Measurements from ENCODE around the gene KMT2E. TPM values are rescaled to one million over a fixed set of nuclear protein-coding genes. Genes with fewer than 3 reads are reported as not detected.

Gene KMT2E
- total RNA-seq, 1 donor from 2014 or later: 72.4 TPM

DNA sequence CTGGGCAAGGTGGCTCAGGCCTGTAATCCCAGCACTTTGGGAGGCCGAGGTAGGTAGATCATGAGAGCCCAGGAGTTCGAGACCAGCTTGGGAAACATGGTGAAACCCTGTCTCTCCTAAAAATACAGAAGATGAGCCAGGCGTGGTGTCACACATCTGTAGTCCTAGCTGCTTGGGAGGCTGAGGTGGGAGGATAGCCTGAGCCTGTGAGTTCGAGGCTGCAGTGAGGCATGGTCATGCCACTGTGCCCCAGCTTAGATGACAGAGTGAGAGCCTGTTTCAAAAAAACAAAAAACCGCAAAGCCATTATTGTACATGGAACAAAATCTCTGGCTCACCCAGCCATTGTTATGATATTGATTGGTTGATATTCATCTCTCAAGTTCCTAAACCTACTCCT, 53.7 kb downstream of the KMT2E start:
- DNase-seq (ENCODE audit: low spot score): no peak

DNA sequence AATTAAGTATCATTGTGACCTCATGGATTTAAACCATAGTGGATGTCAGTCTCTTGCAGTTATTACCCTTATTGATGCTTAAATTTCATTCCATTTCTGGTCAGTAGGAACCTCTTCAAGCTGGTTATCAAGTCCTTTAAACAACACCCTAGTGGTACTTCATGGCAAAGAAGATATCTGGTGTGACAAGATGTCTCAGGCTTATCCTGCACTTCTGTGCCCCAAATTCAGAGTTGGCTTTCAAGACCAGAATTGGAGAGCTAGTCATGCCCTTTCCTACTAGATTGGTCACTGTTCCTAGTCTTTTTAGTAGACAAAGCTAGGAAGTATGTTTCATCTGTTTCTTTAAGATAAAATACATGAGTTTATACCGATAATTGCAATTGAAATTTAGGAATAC, 54.9 kb downstream of the KMT2E start:
- no peak for DNase-seq (ENCODE audit: low spot score)

DNA sequence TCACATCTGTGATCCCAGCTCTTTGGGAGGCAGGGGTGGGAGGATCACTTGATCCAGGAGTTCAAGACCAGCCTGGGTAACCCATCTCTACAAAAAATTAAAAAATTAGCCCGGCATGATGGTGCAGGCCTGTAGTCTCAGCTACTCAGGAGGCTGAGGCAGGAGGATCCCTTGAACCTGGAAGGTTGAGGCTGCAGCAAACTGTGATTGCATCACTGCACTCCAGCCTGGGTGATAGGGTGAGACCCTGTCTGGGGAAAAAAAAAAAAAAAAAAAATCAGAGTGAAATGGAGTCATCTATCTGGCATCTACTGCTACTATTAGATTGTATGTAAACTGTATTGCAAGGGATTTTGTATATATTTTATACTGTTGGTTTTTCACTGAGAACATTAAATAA, 59.1 kb downstream of the KMT2E start:
- no peak for DNase-seq (ENCODE audit: low spot score)

DNA sequence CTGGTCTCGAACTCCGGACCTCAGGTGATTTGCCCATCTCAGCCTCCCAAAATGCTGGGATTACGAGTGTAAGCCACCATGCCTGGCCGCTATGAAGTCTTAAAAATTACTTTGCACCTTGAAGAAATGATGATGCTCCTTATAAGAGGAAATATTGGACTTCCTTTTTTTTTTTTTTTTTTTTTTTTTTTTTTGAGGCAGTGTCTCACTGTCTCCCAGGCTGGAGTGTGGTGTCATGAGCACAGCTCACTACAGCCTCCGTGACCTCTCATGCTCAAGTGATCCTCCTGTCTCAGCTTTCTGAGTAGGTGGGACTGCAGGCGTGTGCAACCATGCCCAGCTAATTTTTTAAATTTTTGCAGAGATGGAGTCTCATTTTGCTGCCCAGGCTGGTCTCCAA, 65.3 kb downstream of the KMT2E start:
- DNase-seq (ENCODE audit: low spot score): no peak

DNA sequence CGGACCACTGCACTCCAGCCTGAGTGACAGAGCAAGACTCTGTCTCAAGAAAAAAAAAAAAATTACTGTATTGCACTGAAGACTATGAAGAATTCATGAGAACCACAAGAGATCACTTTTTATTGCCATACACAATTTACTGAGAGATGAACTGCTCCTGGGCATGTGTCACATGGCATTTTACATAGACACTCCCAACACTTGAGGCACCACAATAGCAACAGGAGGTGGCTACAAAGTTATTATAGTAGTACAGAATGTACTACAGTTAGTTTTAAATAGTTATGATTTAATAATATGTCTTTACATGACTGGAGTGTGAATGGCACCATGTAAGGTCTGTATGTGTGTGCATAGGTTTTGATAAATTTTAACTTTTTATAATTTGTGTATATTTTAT, 70.6 kb downstream of the KMT2E start:
- DNase-seq (ENCODE audit: low spot score): no peak

DNA sequence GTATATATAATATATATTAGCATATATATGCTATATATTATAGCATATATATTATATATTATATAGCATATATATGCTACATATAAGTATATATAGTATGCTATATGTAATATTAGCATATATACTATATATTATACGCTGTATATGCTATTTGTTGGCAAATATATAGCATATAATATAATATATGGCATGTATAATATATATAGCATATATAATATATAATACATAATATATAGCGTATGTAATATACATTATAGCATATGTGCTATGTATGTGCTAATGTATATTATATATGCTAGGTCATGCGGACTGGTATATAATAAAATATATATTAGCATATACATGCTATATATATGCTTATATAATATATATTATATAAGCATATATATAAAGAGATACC, 72.8 kb downstream of the KMT2E start:
- DNase-seq (ENCODE audit: low spot score): no peak

DNA sequence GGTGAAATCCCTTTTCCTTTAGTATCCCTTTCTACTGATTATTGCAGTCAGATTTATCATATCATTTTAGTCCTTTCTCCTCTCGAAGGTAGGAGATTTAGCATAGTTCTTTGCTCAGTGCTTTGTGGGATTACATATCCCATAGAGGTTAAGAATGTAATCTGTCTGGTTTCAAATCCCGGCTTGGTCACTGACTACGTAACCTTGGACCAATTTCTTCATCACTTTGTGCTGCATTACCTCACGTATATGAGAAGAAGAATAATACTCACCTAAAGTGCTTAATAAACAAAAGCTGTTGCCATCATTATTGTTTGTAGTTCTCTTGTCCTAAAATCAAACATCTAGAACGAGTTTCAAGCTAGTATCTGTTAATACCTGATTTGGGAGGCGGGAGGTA, 74.0 kb downstream of the KMT2E start:
- DNase-seq (ENCODE audit: low spot score): no peak

DNA sequence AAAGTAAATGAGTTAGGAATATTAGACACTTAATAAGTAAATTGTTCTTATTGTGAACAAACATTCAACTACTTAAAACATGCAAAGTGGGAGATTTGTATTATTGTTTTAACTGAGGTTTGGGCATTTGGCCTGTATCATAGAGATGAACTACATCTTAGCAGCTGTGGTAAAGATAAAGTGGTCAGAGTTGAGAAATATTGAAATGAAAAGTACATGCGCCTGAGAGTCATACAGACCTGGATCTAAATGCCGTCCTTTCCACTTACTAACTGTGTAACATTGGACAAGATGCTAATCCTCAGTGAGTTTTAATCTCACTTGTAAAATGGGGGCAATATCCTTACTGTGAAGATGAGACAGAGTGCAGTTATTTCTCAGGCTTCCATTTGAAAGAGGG, 74.5 kb downstream of the KMT2E start:
- DNase-seq (ENCODE audit: low spot score): no peak

DNA sequence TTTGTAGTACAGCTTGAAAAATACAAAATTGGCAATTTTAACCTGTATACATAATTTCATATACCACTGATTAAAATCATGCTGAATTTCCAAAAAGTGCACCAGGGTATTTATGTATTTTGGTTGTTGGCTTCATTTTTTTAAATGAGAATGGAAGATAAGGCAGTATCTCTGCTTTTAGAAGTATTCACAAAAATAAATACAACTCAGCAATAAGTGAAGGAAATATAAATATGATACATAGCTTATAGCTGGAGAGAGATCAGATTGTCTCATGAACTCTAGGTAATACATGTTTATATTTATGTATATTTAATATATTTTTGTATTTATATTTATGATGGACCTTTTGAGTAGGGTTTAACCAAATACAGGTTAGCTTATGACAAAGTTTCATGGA, 81.0 kb downstream of the KMT2E start:
- DNase-seq (ENCODE audit: low spot score): no peak

DNA sequence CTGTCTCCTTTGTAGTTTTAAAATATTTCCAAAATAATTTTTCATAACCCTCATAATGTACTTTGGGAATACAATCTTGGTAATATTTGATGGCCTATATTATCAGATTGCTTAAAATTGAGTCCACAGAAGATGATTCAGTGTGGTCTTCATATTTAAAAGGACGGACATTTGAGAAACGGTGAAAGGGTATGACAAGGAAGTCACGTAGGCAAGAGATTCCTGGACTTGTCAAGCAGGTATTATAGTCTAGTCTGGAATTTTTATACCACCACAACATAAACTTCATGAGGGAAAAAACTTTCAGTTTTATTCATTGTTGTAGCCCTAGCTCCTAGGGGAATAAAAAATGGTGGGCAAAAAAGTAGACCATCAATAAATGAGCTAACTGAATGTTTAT, 82.3 kb downstream of the KMT2E start:
- DNase-seq (ENCODE audit: low spot score): no peak

DNA sequence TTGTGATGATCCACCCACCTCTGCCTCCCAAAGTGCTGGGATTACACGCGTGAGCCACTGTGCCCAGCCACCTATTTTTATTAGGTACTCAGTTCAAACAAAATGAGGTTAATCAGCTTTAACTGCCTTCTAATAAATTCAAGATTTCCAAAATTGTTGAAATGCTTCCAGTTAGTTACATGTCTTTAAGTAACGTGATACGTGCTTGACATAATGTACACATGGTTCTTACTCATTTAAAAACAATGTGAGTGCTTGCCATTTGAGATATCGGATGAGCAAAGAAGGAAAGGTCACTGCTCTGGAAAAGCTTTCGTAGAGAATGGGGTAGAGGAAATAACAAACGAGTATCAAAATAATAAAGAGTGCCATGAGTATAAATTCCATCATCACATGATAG, 83.6 kb downstream of the KMT2E start:
- DNase-seq (ENCODE audit: low spot score): no peak

DNA sequence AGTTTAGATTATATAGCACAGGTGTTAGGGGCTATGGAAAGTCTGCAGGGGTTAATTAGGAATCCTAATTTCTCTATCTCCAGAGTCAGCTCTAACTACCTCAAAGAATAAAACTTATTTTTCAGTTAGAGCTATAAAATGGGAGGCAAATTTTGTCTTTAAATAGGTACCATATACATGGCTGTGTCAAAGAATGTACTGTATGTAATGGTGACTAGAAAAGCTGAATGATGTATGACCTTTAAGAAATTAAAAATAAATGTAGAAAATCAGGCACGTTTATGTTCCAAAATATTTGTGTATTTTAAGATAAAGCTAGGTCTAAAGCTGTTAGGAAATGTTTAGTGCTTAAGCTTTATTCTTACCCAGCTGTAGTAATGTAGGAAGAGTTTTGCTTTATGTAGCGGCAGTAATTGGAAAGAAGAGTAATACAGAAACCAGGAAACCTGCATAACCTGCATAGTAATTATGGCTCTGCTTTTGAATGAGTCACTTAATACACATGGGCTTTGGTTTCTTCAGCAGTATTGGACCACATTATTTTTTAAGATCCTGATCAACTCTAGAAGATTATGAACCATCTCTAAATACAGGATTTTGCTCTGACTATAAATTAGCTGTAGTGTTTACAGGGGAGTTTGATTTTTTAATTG, 85.0 kb downstream of the KMT2E start:
- DNase-seq (ENCODE audit: low spot score): no peak

DNA sequence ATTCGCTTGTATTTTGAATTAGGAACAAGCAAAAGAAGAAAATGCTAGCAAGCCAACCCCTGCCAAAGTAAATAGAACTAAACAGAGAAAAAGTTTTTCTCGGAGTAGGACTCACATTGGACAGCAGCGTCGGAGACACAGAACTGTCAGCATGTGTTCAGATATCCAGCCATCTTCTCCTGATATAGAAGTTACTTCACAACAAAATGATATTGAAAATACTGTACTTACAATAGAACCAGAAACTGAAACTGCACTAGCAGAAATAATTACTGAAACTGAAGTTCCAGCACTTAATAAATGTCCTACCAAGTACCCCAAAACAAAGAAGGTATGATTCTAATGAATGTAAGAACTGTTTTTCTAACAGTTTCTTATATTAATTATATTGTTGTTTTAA, 87.9 kb downstream of the KMT2E start:
- DNase-seq (ENCODE audit: low spot score): no peak

DNA sequence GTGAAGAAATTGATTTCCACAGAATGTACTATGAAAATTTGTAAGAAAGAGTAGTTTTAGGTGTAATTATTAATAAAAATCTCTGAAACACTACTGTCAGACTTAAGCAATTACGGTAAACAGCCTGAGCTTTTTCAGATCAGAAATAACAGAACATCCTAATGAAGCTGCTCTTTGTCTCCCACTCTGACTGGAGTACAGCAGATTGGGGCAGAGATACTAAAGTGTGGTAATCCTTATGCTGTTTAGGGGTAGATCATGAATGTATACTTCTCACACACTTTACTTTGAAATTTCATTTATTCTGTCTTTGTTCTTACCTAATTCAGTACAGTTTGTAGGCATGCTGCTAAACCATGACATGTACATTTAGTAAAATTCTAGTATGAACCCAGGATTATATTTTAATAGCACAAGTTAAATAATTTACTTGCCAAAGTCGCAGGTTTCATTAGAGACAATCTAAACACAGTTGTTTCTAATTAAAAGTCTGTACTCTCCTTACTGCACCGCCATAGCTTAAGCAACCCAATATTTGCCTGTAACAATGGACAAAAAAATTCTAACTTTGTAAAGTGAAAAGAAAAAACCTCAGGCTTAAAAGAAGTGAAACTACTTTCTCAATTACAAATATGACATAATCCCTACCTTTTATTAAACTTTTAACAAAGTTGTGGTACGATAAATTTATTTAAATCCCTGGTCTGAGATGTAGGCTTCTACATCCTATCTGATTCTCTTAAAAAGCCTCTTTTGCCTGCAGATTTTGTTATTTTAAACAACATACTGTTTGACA, 88.8 kb downstream of the KMT2E start:
- no peak for DNase-seq (ENCODE audit: low spot score)

DNA sequence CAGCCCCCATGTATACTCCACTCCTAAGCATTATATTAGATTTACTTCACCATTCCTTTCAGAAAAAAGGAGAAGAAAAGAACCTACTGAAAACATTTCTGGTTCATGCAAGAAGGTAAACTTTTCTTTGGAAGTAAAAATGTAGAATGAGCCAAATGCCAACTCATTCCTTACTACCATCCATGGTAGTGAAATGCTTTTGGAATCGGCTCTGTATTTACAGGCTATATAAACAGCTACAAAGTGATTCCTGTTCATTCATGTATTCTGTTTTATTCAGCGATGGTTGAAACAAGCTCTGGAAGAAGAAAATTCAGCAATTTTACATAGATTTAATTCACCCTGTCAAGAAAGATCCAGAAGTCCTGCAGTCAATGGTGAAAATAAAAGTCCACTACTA, 91.6 kb downstream of the KMT2E start:
- no peak for DNase-seq (ENCODE audit: low spot score)

DNA sequence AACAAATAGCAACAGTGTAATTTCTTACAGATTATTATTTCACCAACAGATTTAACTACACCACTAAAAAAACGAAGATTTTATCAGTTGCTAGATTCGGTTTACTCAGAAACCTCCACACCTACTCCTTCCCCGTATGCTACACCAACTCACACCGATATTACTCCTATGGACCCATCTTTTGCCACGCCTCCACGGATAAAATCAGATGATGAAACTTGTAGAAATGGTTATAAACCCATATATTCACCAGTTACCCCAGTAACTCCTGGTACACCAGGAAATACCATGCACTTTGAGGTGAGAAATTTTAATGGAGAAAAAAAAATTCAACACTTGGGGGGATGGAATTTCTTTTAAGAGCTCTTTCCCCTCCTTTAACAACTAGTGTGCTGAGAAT, 92.5 kb downstream of the KMT2E start:
- DNase-seq (ENCODE audit: low spot score): no peak

DNA sequence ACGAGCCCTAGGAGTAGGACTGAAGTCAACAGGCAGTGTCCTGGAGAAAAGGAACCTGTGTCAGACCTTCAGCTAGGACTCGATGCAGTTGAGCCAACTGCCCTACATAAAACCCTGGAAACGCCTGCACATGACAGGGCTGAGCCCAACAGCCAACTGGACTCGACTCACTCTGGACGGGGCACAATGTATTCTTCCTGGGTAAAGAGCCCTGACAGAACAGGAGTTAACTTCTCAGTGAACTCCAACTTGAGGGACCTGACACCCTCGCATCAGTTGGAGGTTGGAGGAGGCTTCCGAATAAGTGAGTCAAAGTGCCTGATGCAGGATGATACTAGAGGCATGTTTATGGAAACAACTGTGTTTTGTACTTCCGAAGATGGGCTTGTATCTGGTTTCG, 93.5 kb downstream of the KMT2E start:
- no peak for DNase-seq (ENCODE audit: low spot score)

DNA sequence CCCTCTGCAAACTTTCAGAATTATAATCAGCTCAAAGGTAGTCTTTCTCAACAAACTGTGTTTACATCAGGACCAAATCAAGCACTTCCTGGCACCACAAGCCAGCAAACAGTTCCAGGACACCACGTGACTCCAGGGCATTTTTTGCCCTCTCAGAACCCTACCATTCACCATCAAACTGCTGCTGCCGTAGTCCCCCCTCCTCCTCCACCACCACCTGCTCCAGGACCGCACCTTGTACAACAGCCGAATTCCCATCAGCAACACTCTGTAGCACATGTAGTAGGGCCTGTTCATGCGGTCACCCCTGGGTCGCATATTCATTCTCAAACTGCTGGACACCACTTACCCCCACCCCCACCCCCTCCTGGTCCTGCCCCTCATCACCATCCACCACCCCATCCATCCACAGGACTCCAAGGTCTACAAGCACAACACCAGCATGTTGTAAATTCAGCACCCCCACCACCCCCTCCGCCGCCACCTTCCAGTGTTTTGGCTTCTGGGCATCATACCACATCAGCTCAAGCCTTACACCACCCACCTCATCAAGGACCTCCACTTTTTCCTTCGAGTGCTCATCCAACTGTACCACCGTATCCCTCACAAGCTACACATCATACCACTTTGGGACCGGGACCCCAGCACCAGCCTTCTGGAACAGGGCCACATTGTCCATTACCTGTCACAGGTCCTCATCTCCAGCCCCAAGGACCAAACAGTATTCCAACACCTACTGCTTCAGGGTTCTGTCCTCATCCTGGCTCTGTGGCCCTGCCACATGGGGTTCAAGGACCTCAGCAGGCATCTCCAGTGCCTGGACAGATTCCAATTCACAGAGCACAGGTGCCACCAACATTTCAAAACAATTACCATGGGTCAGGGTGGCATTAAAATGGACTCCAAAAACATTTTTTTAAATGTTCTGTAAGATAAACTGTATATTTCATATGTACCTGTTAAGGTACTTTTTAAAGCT, 98.7 kb downstream of the KMT2E start:
- DNase-seq (ENCODE audit: low spot score): no peak

DNA sequence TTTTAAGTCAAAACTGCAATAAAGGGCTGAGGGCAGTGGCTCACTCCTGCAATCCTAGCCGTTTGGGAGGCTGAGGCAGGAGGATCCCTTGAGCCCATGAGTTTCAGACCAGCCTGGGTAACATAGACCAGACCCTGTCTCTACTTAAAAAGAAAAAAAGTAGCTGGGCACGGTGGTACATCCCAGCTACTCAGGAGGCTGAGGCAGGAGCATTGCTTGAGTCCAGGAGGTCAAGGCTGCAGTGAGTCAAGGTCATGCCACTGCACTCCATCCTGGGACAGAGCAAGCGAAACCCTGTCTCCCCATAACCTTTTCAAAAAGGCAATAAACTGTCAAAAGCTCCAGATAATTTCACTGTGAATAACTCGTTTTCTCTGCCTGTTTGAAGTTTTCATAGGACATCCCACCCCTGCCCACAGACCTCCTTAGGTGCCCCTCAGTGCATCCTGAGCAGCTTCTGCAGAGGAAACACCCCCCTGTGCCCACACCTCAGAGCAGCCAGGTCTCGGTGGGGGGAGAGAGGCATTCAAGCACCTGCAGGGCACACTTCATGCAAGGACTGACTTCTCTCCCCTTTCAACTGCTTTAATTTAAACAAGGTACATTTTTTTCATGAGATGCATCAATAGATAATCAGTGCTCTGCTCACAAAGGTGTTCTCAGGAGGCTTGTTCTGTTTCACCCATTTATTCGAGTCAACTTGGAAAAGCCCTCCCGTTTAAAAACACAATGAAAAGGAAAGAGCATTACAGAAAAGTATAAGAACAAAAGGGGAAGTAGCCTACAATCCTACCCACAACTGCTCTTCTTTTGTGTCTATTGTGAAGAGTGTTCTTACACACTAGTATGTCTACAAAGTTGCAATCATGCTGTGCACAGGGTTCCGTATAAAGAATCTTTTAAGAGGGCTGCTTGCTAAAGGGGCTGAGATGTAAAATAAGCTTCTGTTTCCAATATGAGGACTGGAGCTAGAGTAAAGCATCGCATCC, 104.9 kb downstream of the KMT2E start:
- no peak for DNase-seq (ENCODE audit: low spot score)

DNA sequence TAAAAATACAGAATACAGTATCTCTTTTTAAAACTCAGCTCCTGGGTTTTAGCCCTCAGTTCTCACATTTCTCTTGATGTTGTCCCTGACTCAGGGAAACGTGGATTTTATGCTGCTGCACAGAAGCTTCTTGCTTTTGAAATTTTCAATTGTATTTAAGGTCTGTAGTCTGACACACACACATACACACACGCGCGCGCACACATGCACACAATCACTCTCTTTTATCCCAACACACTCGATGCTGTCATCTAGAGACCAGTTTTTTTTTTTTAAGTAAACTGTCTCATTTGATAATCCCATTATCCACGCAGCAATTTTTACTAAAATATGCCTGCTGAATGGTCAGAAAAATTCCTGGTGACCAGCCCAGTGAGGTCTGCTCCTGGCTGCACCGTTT, 108.6 kb downstream of the KMT2E start:
- DNase-seq (ENCODE audit: low spot score): no peak

DNA sequence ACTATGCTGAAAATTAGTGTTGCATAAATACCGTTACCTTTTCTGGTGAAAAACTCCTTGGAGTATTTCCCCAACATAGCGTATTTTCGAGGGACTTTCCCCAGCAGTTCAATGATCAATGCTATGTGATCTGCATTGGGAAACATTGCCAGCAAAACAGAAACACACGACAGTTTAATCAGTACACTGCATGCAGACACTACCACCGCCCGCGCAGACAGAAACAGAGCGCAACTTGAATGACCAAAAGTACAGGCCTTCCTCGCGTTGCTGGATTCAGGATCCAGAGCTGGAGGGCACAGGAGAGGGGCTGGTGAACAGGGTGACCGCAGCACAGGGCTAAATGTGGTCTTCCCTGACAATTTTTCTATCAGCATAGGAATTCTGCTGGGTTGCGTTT, 111.7 kb downstream of the KMT2E start:
- no peak for DNase-seq (ENCODE audit: low spot score)

Measured in mesenteric fat pad (tissue), 1 donor.